T-helper 1 cell (primary cell): ENCODE data around the gene STK32B.
A peak's percentile ranks its signal among the peaks of the same experiment; 100 is the strongest.
"Not testable (repeated sequence)": the region's sequence is repeated elsewhere in the genome, so short reads cannot be mapped to it uniquely, and the experiment has no call there.

ENCODE experiments used
- DNase-seq, 5 donors: peaks; one replicate each; pipeline ENCODE4 v3.0.0-alpha.2; 2012 to 2020
- total RNA-seq, 4 donors: gene quantifications; one replicate each; lab custom pipeline; 2026; lab: John Stamatoyannopoulos, UW

The STK32B gene
- total RNA-seq: 0 reads per million in 4 donors

DNA sequence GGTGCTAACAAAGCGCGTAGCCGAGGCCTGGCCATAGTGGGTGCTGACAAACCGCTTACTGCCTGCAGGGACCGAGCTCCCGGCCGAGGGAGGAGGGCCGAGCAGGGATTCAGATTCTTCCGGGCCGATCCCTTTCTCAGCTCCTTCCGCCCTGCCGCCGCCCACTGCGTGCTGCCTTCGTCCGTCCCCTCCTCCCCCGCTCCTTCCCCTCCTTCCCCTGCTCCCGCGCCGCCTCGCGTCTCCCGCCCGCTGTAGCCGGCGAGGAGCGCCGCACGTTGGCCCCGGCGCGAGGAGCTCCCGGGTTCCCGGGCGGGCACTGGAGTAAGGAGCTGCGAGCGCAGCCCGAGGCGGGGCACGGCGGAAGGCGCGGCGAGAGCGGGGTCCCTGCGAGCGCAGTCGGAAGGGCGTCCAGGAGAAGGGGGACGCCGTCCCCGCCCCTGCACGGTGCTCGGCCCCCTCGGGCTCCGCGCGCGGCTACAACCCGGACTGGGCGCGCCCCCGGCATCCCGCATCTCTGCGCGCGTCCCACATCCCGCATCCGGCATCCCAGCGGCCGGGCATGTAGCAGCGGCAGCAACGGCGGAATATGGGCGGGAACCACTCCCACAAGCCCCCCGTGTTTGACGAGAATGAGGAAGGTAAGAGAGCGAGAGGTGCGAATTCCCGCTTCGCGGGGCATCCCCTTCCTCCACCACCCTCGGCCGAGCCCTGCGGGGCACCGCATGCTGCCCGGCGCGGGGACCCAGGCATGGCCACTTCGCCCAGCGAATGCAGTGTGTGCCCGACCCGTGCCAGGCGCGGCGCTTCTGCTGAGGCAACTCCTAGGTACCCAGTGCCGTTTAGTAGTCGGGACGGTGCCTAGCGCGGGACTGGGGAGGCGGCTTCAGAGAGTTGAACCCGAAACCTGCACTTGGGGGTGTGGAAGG, at the start of gene STK32B:
Gene STK32B, plus strand, starts transcription at position 203 of the 926 bp plus-strand sequence.
- DNase-seq: peak in 1 of 5 donors; percentile 18

DNA sequence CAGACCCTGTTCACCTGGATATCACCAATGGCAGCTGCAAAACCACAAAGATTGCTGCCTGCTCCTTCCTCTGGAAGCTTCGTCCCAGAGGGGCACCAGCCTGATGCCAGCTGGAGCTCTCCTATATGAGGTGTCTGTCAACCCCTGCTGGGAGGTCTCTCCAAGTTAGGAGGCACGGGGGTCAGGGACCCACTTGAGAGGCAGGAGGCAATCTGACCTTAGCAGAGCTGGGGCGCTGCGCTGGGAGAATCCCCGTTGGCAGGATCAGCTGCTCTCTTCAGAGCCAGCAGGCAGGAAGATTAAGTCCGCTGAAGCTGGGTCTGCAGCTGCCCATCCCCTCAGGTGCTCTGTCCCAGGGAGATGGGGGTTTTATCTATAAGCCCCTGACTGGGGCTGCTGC, 49.6 kb upstream of the STK32B start:
- DNase-seq: not testable (repeated sequence)

DNA sequence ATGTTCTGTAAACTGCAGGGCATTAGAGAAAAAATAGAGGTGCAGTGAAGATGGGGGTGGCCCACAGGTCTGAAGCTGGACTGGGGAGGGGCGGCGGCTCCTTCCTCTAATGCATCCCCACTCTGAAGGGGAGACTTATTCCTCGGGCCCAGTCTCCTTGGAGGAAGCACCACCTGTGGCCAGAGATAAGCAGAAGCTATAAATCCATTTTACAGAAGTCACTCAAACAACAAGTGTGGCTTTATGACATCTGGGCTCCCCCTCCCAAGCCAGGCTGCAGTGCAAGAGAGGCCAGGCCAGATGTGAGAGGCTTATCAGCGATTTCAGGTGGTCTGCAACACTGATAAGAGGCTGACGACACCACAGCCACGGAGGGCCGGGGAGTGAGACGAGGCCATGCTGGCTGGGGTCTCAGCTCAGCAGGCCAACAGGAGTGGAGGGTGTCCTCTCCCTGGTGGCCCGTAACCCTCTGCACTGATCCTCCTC, 47.9 kb upstream of the STK32B start:
- DNase-seq: no peak

DNA sequence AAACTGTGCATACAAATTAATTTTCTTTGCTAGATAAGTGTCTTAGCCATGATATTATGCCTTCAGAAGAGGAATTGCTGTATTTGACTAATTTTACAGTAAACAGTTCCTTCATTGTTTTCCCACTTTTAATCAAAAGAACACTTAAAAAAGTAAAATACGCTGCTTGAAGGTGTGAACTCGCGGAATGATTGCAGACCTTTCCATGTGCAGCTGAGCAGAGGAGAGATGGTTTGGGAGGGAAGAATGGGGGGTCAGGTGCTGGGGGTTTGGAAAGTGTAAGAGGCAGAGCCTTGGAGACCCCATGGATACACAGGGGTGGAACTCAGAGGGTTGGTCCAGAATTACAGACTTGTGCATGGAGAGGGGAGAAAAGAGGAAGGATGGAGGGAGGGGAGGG, 47.4 kb upstream of the STK32B start:
- DNase-seq: no peak

DNA sequence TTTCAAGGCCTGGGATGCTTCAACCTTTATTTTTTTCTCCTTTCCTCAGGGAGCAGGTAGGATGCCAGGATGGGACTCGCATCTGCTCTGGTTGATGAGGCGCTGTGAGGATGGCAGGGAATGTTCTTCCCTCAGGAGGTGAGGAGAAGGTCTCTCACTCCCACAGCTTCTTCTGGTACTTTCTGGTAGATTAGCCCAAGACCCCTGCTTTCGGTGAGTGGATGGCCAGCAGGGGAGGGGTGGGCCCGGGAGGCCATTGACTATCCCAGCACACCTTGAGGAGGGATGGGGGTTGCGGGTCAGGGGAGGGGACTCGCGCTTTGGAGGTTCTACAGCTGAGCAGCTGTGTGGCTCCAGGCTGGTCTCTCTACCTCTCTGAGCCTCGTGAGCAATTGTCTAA, 46.8 kb upstream of the STK32B start:
- no peak for DNase-seq

DNA sequence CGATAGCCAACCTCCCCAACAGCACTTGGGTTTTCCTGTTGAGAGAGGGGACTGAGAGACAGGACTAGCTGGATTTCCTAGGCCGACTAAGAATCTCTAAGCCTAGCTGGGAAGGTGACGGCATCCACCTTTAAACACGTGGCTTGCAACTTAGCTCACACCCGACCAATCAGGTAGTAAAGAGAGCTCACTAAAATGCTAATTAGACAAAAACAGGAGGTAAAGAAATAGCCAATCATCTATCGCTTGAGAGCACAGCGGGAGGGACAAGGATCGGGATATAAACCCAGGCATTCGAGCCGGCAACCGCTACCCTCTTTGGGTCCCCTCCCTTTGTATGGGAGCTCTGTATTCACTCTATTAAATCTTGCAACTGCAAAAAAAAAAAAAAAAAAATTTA, 44.3 kb upstream of the STK32B start:
- not testable (repeated sequence) for DNase-seq

DNA sequence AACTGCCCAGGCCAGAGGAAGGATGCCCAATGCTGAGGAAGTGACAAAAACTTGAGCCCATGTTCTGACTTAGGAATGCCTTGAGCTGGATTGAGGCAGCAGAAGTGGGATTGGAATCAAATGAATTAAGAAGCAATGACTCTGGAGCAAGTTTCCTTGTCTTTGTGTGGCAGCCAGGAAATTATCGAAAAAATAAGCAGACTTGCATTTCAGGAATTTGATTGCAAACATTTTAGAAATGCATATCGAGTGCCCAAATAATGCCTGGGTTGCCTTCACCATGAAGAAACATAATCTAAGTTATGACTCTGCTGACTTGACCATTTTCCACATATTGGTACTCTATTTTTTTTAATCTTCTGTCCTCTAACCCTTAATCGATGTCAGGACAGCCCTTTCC, 41.5 kb upstream of the STK32B start:
- DNase-seq: no peak

DNA sequence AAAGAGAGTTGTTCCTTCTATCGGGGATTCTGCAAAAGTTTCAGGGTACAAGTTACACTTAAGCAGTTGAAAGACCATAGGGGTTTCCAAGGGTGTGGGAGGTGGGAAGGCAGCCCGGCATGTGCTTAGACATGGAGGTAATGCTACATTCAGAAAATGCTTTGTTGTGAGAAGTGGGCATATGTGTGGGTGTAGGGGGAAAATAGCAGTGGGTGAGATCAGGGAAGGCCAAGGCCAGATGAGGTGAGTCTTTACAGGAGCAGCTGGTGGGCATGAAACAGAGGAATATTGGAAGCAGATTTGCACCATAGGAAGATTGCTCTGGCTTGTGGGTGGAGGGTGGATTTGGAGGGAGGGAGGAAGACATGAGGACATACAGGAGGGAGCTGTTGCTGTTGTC, 40.3 kb upstream of the STK32B start:
- no peak for DNase-seq

DNA sequence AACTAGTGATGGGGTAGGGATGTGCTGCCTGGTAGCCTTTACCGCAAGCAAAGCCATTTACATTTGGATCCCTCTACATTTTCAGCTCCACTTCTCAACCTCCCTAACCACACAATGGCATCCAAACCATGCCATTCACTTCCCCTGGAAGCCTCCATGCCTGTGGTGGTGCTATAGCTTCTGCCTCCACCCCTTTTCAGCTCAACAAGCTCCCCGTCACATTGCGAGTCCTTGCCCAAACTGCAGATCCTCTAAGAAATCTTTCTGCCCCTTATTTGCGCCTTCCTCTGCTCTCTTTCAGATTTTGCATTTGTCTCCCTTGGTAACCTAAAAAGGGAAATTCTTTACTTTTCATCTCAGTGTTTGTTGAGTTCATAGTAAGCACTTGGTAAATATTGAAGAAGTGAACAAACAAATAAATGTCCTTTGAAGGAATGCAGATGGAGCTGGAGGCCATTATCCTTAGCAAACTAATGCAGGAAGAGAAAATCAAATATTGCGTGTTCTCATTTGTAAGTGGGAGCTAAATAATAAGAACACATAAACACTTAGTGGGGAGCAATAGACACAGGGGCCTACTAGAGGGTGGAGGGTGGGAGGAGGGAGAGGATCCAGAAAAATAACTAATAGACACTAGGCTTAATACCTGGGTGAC, 38.9 kb upstream of the STK32B start:
- no peak for DNase-seq

DNA sequence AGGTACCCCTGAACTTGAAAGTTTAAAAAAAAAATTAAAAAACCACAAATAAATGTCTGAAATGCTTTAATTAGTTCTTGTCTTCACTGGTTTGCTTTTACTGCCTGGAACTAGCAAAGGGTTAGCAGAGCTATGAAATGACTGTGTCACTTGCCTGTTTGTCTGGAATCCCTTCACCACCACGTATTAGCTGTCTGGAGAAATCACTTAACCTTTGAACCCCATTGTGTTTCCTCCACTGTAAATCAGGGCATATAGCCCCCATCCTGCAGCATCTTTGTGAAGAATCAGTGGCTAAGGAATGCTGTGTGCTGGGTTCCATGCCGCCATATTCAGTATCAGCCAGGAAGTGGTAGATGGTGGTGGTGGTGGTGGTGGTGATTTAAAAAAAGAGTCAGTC, 38.3 kb upstream of the STK32B start:
- no peak for DNase-seq

DNA sequence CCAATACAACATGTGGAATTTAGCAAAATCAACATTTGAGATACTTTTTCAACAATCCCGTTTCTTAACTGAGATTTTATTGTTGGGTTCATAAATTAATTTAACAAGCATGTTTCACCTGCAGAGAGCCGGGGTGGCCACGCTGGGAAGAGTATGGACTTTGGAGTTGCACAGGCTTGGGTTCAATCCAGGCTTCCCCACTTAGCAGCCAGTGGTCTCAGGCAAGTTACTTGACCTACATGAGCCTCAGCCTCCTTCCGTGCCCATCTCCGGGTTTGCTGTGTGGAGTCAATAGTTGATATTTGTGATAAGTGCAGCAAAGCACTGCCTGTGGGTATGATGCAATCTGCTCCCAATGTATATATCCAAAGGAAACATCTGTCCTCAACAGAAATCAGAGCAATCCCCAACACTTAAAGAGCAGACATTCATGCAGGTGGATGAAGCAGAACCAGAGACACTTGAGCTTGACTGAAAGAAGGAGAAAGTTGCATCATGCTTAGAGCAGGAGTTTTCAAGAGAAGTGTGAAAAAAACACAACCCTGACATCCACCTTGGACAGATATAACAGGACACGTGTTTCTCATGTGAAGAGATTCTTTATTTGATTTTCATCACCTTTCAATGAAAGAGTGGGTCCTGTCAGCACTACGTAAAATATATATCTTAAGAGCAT, 37.1 kb upstream of the STK32B start:
- DNase-seq: no peak

DNA sequence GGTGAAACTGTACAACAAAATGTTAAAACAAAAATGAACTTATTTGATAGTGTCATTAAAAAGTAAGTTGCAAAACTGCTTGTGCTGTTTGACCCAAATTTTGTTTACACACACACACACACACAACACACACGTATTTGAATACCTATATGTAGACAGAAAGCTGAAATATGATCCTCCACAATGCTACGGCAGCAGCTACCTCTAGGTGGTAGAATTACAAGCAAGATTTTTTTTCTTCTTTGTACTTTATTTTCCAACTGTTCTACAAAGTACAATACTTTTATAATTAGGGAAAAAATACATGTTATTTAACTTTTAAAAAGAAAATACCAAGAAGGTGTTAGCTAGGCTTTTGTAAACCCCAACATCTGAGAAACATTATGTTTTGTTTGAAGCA, 33.2 kb upstream of the STK32B start:
- DNase-seq: no peak

DNA sequence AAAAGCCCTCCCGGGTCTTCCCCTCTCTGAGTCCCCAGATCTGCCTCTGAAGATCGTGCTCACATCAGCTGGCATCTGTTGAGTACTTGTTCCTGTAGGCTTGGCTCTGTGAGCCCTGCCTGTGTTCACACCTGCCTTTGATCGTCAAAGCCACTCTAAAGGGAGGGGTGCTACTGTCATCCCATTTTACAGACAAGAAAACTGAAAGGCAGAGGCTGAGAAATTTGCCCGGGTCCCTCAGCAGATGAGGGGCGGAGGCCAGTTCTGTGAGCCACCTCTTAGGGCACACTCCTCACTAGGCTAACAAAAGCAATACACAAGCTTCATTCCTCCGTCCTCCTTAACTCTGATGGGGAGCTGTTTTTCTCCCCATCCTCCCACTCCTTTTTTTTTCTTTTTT, 32.7 kb upstream of the STK32B start:
- no peak for DNase-seq

DNA sequence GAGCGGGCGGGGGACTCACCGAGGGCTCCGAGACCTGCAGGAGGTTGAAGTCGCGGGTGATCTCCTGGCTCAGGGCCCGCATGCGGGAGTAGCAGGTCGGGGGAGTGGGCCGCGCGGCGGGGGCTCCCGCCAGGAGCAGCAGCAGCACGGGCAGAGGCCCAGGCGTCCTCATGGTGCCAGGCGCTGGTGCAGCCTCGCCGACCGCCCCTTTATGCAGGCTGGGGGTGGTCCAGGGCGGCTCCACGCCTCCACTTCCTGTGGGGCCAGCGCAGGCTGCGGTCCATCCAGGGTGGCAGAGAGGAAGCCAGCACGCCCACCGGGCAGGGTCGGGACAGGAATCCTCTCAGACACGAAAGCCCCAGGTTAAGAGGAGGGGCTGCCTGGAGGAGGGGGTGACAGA, 32.0 kb upstream of the STK32B start, which contains the start of gene CYTL1:
Gene CYTL1, minus strand, starts transcription at position 185 of the 400 bp plus-strand sequence. Its CDS starts 13 bp downstream, at position 172.
- no peak for DNase-seq

DNA sequence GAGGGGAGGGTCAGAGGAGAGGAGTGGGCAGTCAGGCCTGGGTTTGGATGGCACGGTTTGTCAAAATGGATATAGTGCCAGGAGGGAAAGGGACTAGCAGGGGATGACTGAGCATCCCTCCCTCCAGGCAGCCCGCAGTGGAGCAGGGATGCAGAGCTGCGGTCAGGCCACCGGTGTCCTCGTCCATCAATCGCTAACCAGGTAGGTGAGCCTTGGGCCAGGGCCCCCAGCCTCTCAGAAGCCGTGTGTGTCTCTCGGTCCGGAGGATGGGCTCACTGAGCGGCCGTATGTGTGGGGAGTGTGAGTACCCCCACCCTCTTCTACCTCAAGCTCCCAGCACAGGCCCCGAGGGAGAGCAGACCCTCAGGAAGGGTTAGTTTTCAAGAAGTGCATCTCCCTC, 31.5 kb upstream of the STK32B start:
- no peak for DNase-seq

DNA sequence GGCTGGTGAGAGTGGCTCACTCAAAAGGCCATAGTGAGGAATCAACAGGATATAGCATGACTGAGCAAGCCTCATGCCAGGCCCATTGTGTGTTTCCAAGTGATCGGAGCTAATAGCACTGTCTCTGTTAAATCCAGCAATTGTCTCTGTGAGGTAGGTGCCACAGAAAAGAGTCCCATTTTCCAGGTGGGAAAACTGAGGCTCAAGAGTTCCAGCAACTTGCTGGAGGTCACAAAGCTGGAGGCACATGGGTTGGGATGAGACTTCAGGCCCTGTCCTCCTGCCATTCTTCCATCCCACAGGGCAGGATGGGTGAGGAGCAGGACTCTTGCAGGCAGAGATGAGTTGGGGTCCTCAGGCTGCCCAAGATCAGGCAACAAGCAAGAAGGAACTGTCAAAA, 30.9 kb upstream of the STK32B start:
- DNase-seq: no peak

DNA sequence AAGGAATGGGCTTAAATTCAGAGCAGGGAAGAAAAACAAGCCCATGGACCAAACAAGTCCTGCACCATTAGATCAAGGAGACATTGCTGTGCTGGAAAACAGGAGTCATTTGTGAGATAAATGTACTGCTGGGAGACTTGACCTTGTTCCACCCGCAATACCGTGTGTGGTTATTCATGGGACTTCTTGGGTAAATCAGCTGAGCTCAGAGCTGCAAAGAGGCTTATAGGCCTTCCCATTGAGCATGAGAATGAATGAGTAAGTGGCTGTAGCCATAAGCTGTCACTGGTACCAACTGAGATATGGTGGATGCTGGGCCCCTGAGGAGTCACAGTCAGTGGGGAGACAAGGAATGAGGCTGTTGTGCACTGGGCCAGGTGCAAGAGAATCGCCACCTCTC, 29.7 kb upstream of the STK32B start:
- DNase-seq: no peak

DNA sequence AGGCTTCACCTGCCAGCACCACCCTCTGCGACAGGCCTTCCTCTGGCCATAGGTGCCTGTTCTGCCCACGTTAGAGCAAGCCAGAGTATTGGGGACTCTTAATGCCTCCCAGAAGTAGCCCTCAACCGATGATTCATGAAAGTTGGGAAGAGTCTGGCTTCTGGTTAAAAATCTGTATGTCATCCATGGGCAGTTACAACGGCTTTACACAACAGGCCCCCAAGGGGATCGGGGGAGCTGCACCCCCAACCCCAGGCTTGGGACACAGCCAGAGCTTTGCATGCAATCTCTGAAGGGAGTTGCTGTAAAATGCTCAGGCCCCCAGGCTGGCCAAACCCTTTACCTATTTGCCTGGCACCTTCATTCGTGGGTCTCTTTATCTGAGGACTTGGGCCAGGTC, 26.6 kb upstream of the STK32B start:
- no peak for DNase-seq

DNA sequence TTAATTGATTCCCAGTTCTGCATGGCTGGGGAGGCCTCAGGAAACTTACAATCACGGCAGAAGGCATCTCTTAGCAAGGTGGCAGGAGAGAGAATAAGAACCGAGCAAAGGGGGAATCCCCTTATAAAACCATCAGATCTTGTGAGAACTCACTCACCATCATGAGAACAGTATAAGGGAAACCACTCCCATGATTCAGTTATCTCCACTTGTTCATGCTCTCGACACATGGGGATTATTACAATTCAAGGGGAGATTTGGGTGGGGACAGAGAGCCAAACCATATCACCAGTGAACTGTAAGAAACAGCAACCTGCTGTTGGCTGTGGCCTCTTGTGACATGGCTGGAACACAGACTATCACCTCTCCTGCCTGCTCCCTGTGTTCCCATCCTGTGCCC, 24.9 kb upstream of the STK32B start:
- DNase-seq: no peak

DNA sequence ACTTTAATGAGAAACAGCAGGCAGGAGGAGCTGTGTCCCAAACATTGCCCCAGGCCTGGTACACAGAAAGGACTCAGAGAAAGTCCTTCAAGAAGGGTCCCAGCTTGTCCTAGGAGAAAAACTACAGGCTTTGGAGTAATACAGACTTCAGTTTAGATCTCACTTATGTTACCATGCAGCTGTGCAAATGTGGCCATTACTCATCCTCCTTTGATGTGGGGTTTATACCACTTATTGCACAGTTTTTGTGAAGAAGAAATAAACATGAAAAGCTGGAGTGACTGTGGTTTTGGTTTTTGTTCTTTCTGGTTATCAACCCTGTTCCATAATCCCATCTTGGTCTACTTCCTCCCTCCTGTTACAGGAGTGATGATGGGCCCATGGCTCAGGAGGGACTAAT, 23.9 kb upstream of the STK32B start:
- no peak for DNase-seq

DNA sequence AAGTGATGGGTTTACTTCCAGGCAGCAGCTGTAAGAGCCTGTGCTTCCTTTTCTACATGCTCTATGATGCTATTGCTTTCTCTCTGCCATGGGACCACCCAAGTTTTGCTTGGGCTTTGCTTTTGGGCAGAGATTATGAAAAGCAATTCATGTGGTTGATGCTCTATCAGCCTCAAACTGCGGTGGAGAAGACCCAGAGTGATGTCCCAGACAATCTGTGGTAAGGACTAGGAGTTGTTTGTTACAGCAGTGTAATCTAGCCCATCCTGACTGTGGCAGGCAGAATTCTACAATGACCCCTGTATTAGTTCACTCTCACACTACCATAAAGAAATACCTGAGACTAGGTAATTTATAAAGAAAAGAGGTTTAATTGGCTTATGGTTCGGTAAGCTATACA, 22.8 kb upstream of the STK32B start:
- DNase-seq: no peak

DNA sequence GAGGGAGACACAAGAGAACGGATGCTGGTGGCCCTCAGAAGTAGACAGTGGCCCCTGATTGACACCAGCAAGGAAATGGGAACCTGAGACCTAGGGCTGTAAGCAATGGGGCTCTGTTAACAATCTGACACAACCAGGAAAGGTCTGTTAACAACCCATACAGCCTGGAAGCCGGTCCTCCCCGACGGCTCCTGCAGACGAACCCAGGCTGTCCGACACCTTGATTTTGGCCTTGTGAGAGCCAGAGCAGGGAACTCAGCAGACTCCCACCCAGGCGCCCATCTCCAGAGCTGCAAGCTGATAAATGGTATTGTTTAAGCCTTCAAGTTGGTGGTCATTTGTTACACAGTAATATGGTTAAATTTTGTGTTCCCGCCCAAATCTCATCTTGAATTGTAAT, 21.8 kb upstream of the STK32B start:
- DNase-seq: no peak

DNA sequence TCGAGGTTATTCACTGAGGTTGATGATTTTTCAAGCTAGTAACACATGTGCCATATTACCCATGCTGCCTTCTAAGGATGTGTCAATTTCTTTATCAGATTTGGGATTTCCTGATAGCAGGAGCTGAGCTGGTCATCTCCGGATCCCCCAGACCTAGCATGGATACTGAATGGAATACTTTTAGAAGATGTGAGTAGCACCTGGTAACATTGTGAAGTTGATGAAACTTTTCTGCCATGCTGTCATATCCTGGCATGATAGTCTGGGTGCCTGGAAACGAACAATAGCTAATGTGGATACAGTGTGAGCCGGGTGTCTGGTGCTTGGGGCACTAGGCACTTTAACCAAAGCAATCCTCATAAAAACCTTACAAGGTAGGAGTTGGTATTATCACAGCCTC, 21.1 kb upstream of the STK32B start:
- no peak for DNase-seq
